Hypothalamus (tissue), 51 donors: ENCODE data around the gene PRKD3.

ENCODE experiments used
- DNase-seq, 51 donors: peaks; one replicate each; lab custom pipeline; 2025; lab: John Stamatoyannopoulos, UW

Gene PRKD3

GRCh38 chr2:37343537-37344434 is 19.2 kb upstream of the PRKD3 start:
- DNase-seq = peak in 2 of 51 donors; percentile 4 to 35

- no peak for DNase-seq
Observed at GRCh38 chr2:37342591-37343220, 18.1 kb upstream of the PRKD3 start.

GRCh38 chr2:37340637-37341036 is 16.0 kb upstream of the PRKD3 start:
- no peak for DNase-seq

- DNase-seq = no peak
Observed at GRCh38 chr2:37338933-37339332, 14.3 kb upstream of the PRKD3 start.

- DNase-seq = no peak
Observed at GRCh38 chr2:37337620-37338280, 13.1 kb upstream of the PRKD3 start.

GRCh38 chr2:37335604-37336003 is 11.0 kb upstream of the PRKD3 start:
- no peak for DNase-seq

GRCh38 chr2:37333256-37333655 is 8.6 kb upstream of the PRKD3 start:
- DNase-seq = no peak

GRCh38 chr2:37332560-37332959 is 7.9 kb upstream of the PRKD3 start:
- no peak for DNase-seq

- no peak for DNase-seq
Observed at GRCh38 chr2:37330681-37331080, 6.0 kb upstream of the PRKD3 start.

GRCh38 chr2:37326866-37327634 is 2.4 kb upstream of the PRKD3 start:
- no peak for DNase-seq

- peak in 2 of 51 donors; percentile 15 to 17 for DNase-seq
Observed at GRCh38 chr2:37326285-37326684, 1.7 kb upstream of the PRKD3 start.

- no peak for DNase-seq
Observed at GRCh38 chr2:37325625-37326071, 1.0 kb upstream of the PRKD3 start.

- peak in 11 of 51 donors; percentile 37 to 84 (median 70) for DNase-seq
Observed at GRCh38 chr2:37324536-37324785, 172 bp downstream of the PRKD3 start.

- DNase-seq = peak in 13 of 51 donors; percentile 6 to 39 (median 25)
Observed at GRCh38 chr2:37323781-37324535, 675 bp downstream of the PRKD3 start.

GRCh38 chr2:37323176-37323780 is 1.4 kb downstream of the PRKD3 start:
- DNase-seq = peak in 1 of 51 donors; percentile 10

GRCh38 chr2:37322368-37322767 is 2.3 kb downstream of the PRKD3 start:
- DNase-seq = no peak

GRCh38 chr2:37321029-37321682 is 3.5 kb downstream of the PRKD3 start:
- DNase-seq = no peak

GRCh38 chr2:37319754-37320609 is 4.7 kb downstream of the PRKD3 start:
- DNase-seq = no peak
